Adrenal gland (tissue), 12 donors: ENCODE measurements around the gene SYNGAP1. TPM values are rescaled to one million over a fixed set of nuclear protein-coding genes. Genes with fewer than 3 reads are reported as not detected.

ENCODE experiments used
- DNase-seq, 7 donors: peaks; one replicate each; pipeline ENCODE4 v3.0.0-alpha.2; 2019 to 2020
- H3K27ac ChIP-seq, 5 donors: fragments of 200-600 bp; sonication (generic) in 4 of 5; 1 replicate in 3 of 5; 2 replicates in 2 of 5; pipeline versions ENCODE4 v1.5.1 to v1.8.0; 2016 to 2020; ENCODE audit warnings: mild to moderate bottlenecking in 1 of 5
- H3K27me3 ChIP-seq: fragments of 200-600 bp; 2 replicates; pipeline ENCODE4 v1.8.0; 2021
- H3K36me3 ChIP-seq, 2 donors: fragments of 200-600 bp; replicated peaks in 1 of 2; 1 replicate in 1 of 2; 2 replicates in 1 of 2; pipeline versions ENCODE4 v1.5.1 to v1.8.0; 2018 to 2022
- H3K4me1 ChIP-seq, 2 donors: fragments of 200-600 bp; replicated peaks in 1 of 2; 1 replicate in 1 of 2; 2 replicates in 1 of 2; pipeline versions ENCODE4 v1.5.1 to v1.8.0; 2018 to 2021
- H3K4me3 ChIP-seq, 4 donors: fragments of 200-600 bp; sonication (generic) in 3 of 4; one replicate each; pipeline ENCODE4 v1.5.1; 2016 to 2018
- H3K9me3 ChIP-seq, 3 donors: fragments of 200-600 bp; sonication (generic) in 1 of 3; replicated peaks in 1 of 3; 1 replicate in 2 of 3; 2 replicates in 1 of 3; pipeline versions ENCODE4 v1.5.1 to v1.8.0; 2016 to 2021
- CTCF ChIP-seq, 6 experiments: fragments of 450-650 bp in 4 of 6; fragments of 200-600 bp in 2 of 6; sonication (generic) in 1 of 6; IDR thresholded peaks; 1 replicate in 5 of 6; 2 replicates in 1 of 6; pipeline versions ENCODE4 v1.5.1 to v1.8.0; 2016 to 2021; ENCODE audit warnings: antibody characterized with exemption in 6 of 6, mild to moderate bottlenecking in 2 of 6, moderate library complexity in 1 of 6
- POLR2A ChIP-seq, 2 donors: fragments of 450-650 bp; IDR thresholded peaks; one replicate each; pipeline ENCODE4 v1.6.1; 2017; ENCODE audit warnings: antibody characterized with exemption in 2 of 2, mild to moderate bottlenecking in 2 of 2, moderate library complexity in 1 of 2
- WGBS, 4 donors: extraction: QIAGEN DNeasy Blood & Tissue Kit in 2 of 4; methylation state at CpG; one replicate each; pipeline versions ENCODE4 v1.1.5 to v1.1.7; 2013 to 2017; 5-methylcytosine and 5-hydroxymethylcytosine counted together
- intact Hi-C, 2 donors: fragments of 100-400 bp; cut with DNase I; formaldehyde crosslinking; loops; one replicate each; pipeline versions ENCODE4 v1.14.1 to v1.15.0; 2022 to 2023
- polyA plus RNA-seq, 3 donors: library from polyadenylated mRNA; stranded (reverse); fragments of 200-250 nt in 2 of 3; fragments of 350-450 nt in 1 of 3; fragmentation: Illumina TruSeq in 1 of 3; extraction: RNeasy Lipid Tissue Mini Kit (QIAGEN cat#74804) in 1 of 3; gene quantifications; one replicate each; pipeline ENCODE4 v1.2.3, GENCODE V29; 2013 to 2014
- total RNA-seq, 9 donors: library from RNA; depleted of rRNA in 4 of 9; stranded (reverse); fragments of >200 nt in 4 of 9; fragments of 120-200 nt in 1 of 9; fragmentation: NEBNext Ultra II Directional in 1 of 9; extraction: Animal tissue kit (Norgen Biotek cat#: 25700) in 1 of 9; gene quantifications; one replicate each; pipeline versions ENCODE4 v1.1.0 to v1.2.4, GENCODE V29; 2013 to 2023
- donor health status: healthy with polysubstance abuse.
- donor health status: Bipolar disorder and iron deficiency.
- donor health status: DM: yes; HTN: yes; CAD: no.
- donor health status: DM: no; HTN: no; CAD: no.
- donor health status: DM: no; HTN: no; CAD: no.
- donor health status: DM: yes; HTN: yes; CAD: no.

SYNGAP1 gene
- total and polyA plus RNA-seq, 12 donors = 2.6 to 73.5 (median 8.7) TPM

- no peak for DNase-seq
- Histone ChIP-seq H3K9me3 (no peaks in the 10 kb centered on the region), H3K27ac (peak overlapping the region in 3 of 5 donors; percentile 52 to 89 (median 72)), H3K36me3 (peaks cover 0 to 3% of the 10 kb centered on the region in 2 donors), H3K4me3 (peak overlapping the region in 3 of 4 donors; percentile 77 to 93 (median 87)), H3K27me3 (no peaks in the 10 kb centered on the region), H3K4me1 (peaks cover 5 to 14% of the 10 kb centered on the region in 2 donors)
- intact Hi-C loops = loop anchor here in 1 of 2 donors (10.0 kb wide), 1 partner anchor 111 kb away; no protein-coding TSS in a partner anchor
- TF ChIP-seq POLR2A (IDR thresholded peaks at IDR 0.05) (no peak), CTCF (IDR thresholded peaks at IDR 0.05) (no peak)
- WGBS, 4 donors = 1 to 4% (median 3%) methylated on average over 12 of the region's 12 CpGs
These were observed 33.6 kb downstream of the SYNGAP1 start for GRCh38 chr6:33453393-33454008.

- peaks cover 0 to 3% of the 10 kb centered on the region in 2 donors for H3K36me3 ChIP-seq
- WGBS, 4 donors = 0 to 1% (median 0%) methylated on average over 10 to 65 of the region's 65 CpGs
- peak within 1 kb of the TSS in 4 of 5 donors; percentile 52 to 89 (median 70) for H3K27ac ChIP-seq
- intact Hi-C loops = loop anchor here in 1 of 2 donors (10.0 kb wide), 1 partner anchor 111 kb away; no protein-coding TSS in a partner anchor
- DNase-seq = peak; percentile 96 to 99 (median 98)
- H3K9me3 ChIP-seq = no peaks in the 10 kb centered on the region
- peak in 1 of 6 experiments; percentile 3 for TF ChIP-seq CTCF (IDR thresholded peaks at IDR 0.05)
- peak; percentile 59 to 84 for TF ChIP-seq POLR2A (IDR thresholded peaks at IDR 0.05)
- peaks cover 5 to 14% of the 10 kb centered on the region in 2 donors for H3K4me1 ChIP-seq
- H3K4me3 ChIP-seq = peak within 1 kb of the TSS; percentile 77 to 93 (median 90)
- no peaks in the 10 kb centered on the region for H3K27me3 ChIP-seq
These were observed 34.4 kb downstream of the SYNGAP1 start, which contains the start of gene ZBTB9 for GRCh38 chr6:33454009-33454946. TSS of gene ZBTB9 (plus strand) at chr6:33454576. CDS start at chr6:33455101, 525 bp downstream.

- Histone ChIP-seq H3K27me3 (no peaks in the 10 kb centered on the region), H3K27ac (no peak overlapping the region), H3K36me3 (peaks cover 0 to 3% of the 10 kb centered on the region in 2 donors), H3K4me3 (peak overlapping the region in 2 of 4 donors; percentile 77 to 87), H3K4me1 (peaks cover 5 to 14% of the 10 kb centered on the region in 2 donors), H3K9me3 (no peaks in the 10 kb centered on the region)
- intact Hi-C loops = loop anchor here in 1 of 2 donors (10.0 kb wide), 1 partner anchor 110 kb away; no protein-coding TSS in a partner anchor
- no peak for TF ChIP-seq POLR2A (IDR thresholded peaks at IDR 0.05)
- no peak for TF ChIP-seq CTCF (IDR thresholded peaks at IDR 0.05)
- DNase-seq = no peak
- WGBS, 4 donors = 36 to 50% (median 47%) methylated on average over 15 to 16 of the region's 16 CpGs
These were observed 35.2 kb downstream of the SYNGAP1 start for GRCh38 chr6:33455051-33455450.

- Histone ChIP-seq H3K36me3 (peaks cover 0 to 3% of the 10 kb centered on the region in 2 donors), H3K27me3 (no peaks in the 10 kb centered on the region), H3K4me3 (no peak overlapping the region), H3K9me3 (no peaks in the 10 kb centered on the region), H3K27ac (no peak overlapping the region), H3K4me1 (peaks cover 5 to 14% of the 10 kb centered on the region in 2 donors)
- WGBS, 4 donors = 94 to 100% (median 96%) methylated on average over 12 of the region's 12 CpGs
- intact Hi-C loops = loop anchor here in 1 of 2 donors (10.0 kb wide), 1 partner anchor 109 kb away; no protein-coding TSS in a partner anchor
- DNase-seq = no peak
- TF ChIP-seq POLR2A (IDR thresholded peaks at IDR 0.05) (no peak), CTCF (IDR thresholded peaks at IDR 0.05) (no peak)
These were observed 36.3 kb downstream of the SYNGAP1 start for GRCh38 chr6:33456156-33456555.
